K562 (cell line): Measurements from ENCODE around the gene CPT1C. TPM values are rescaled to one million over a fixed set of nuclear protein-coding genes. Genes with fewer than 3 reads are reported as not detected.

Experiments used
- ATAC-seq: fragments of 200-7000 bp; cut with Tn5 transposase; 3 replicates; pipeline ENCODE4 v1.9.1; 2020; ENCODE audit warnings: moderate library complexity
- BruUV-seq: library from RNA; stranded (reverse); fragments of 400-500 nt; replicated peaks from 2 replicates; lab custom pipeline; 2021; lab: Mats Ljungman, UMichigan
- CTCF ChIA-PET: fragments of 300-600 bp; formaldehyde crosslinking; extraction: SDS; loops from one replicate; lab custom pipeline; 2021; ENCODE audit warnings: low intra/inter-chr PET ratio; lab: Yijun Ruan, JAX
- POLR2A ChIA-PET: fragments of 300-600, 350-650 bp; sonication (Branson Sonifier 250); formaldehyde crosslinking; extraction: SDS; loops from one replicate; lab custom pipeline; 2021; ENCODE audit warnings: antibody characterized with exemption, inconsistent platforms; lab: Yijun Ruan, JAX
- DNase-seq, 4 experiments: peaks; one replicate each; pipeline versions ENCODE4 v3.0.0 to v3.0.0-alpha.2; 2011 to 2018; ENCODE audit warnings: low spot score in 3 of 4, mixed read lengths in 3 of 4; ENCODE audit errors: extremely low read depth in 1 of 4
- FAIRE-seq: peaks from 2 replicates; lab custom pipeline; 2011; peaks lifted over from hg19 to GRCh38; lab: Jason Lieb, UNC
- H2AFZ ChIP-seq: 2 replicates; pipeline ENCODE4 v1.6.0; 2011; ENCODE audit warnings: low read depth, low read length, control low read depth, inconsistent platforms
- H3K27ac ChIP-seq: fragments of 200-600 bp; 3 replicates; pipeline ENCODE4 v1.8.0; 2011; ENCODE audit warnings: low read depth, mild to moderate bottlenecking, control low read depth, inconsistent platforms, low read length, moderate library complexity, mixed read lengths; ENCODE audit errors: extremely low read depth
- H3K27me3 ChIP-seq, 2 experiments: fragments of 300-600 bp in 1 of 2; 2 replicates in 1 of 2; 3 replicates in 1 of 2; pipeline versions ENCODE4 v1.6.0 to v1.8.0; 2011; ENCODE audit warnings: inconsistent platforms in 2 of 2, low read length in 2 of 2, mild to moderate bottlenecking in 1 of 2, mixed read lengths in 1 of 2, moderate library complexity in 1 of 2; ENCODE audit not compliant: control insufficient read depth in 2 of 2, insufficient read depth in 2 of 2
- H3K36me3 ChIP-seq: fragments of 300-600 bp; 3 replicates; pipeline ENCODE4 v1.8.0; 2011; ENCODE audit warnings: mild to moderate bottlenecking, low read length, inconsistent platforms; ENCODE audit not compliant: control insufficient read depth, insufficient read depth
- H3K4me1 ChIP-seq, 2 experiments: fragments of 200-600 bp in 1 of 2; replicated peaks in 1 of 2; 2 replicates in 1 of 2; 3 replicates in 1 of 2; pipeline versions ENCODE4 v1.5.1 to v1.8.0; 2011; ENCODE audit warnings: inconsistent platforms in 2 of 2, low read length in 2 of 2, mild to moderate bottlenecking in 1 of 2, mixed read lengths in 1 of 2, moderate library complexity in 1 of 2; ENCODE audit not compliant: control insufficient read depth in 2 of 2, insufficient read depth in 2 of 2
- H3K4me2 ChIP-seq: 2 replicates; pipeline ENCODE4 v1.6.1; 2011; ENCODE audit warnings: low read length, control low read depth, inconsistent platforms, mixed read lengths; ENCODE audit not compliant: insufficient read depth
- H3K4me3 ChIP-seq: fragments of 200-600 bp; sonication (generic), shearing (Covaris generic); 2 replicates; pipeline ENCODE4 v1.5.1; 2016; ENCODE audit warnings: control low read depth, inconsistent platforms
- H3K79me2 ChIP-seq: fragments of 200-600 bp; 3 replicates; pipeline ENCODE4 v1.8.0; 2011; ENCODE audit warnings: low read length, inconsistent platforms; ENCODE audit not compliant: control insufficient read depth, insufficient read depth
- H3K9ac ChIP-seq, 2 experiments: 2 replicates each; pipeline versions ENCODE4 v1.6.0 to v1.6.1; 2011; ENCODE audit warnings: low read depth in 2 of 2, low read length in 2 of 2, control low read depth in 1 of 2, inconsistent platforms in 1 of 2, mild to moderate bottlenecking in 1 of 2, mixed read lengths in 1 of 2; ENCODE audit not compliant: insufficient read depth in 1 of 2
- H3K9me1 ChIP-seq: one replicate; pipeline ENCODE4 v1.6.0; 2011; ENCODE audit warnings: inconsistent platforms, mild to moderate bottlenecking, low read length, moderate library complexity; ENCODE audit not compliant: control insufficient read depth, insufficient read depth
- H3K9me3 ChIP-seq: replicated peaks from 2 replicates; pipeline ENCODE4 v1.5.1; 2011; ENCODE audit warnings: low read depth, low read length, inconsistent platforms; ENCODE audit not compliant: control insufficient read depth, insufficient read depth
- H4K20me1 ChIP-seq: replicated peaks from 2 replicates; pipeline ENCODE4 v1.6.1; 2011; ENCODE audit warnings: low read length, inconsistent platforms, mixed read lengths; ENCODE audit not compliant: control insufficient read depth, insufficient read depth
- BACH1 ChIP-seq: fragments of 200-800 bp; sonication (Bioruptor generic); IDR thresholded peaks from 2 replicates; pipeline ENCODE4 v1.6.1; 2016; ENCODE audit warnings: missing genetic modification characterization, missing compliant biosample characterization
- BMI1 ChIP-seq: fragments of 150-350 bp; IDR thresholded peaks from 2 replicates; pipeline ENCODE4 v1.6.1; 2014; ENCODE audit warnings: low read length
- CLOCK ChIP-seq: fragments of 250-450 bp; sonication (Bioruptor Pico); IDR thresholded peaks from 2 replicates; pipeline ENCODE4 v1.4.0; 2020; ENCODE audit warnings: mild to moderate bottlenecking, moderate library complexity, borderline replicate concordance
- MYBL2 ChIP-seq, 2 experiments: fragments of 450-650 bp in 1 of 2; sonication (generic) in 1 of 2; formaldehyde crosslinking in 1 of 2; IDR thresholded peaks; 2 replicates each; pipeline versions ENCODE4 v1.6.1 to v1.8.1; 2017 to 2022; ENCODE audit warnings: borderline replicate concordance in 1 of 2, inconsistent platforms in 1 of 2, low read depth in 1 of 2, mild to moderate bottlenecking in 1 of 2, missing genetic modification reagents in 1 of 2, moderate library complexity in 1 of 2
- NBN ChIP-seq: fragments of 450-650 bp; IDR thresholded peaks from 2 replicates; pipeline ENCODE4 v1.6.1; 2016; ENCODE audit warnings: low read depth, mild to moderate bottlenecking
- PRDM10 ChIP-seq: fragments of 450-650 bp; IDR thresholded peaks from 2 replicates; pipeline ENCODE4 v1.6.1; 2018; ENCODE audit not compliant: partially characterized antibody
- RBFOX2 ChIP-seq: fragments of 200-400 bp; formaldehyde crosslinking; IDR thresholded peaks from 2 replicates; pipeline ENCODE4 v1.6.1; 2017; ENCODE audit warnings: low read depth, mild to moderate bottlenecking, low read length, moderate library complexity
- TFAP4 ChIP-seq: sonication (generic); formaldehyde crosslinking; IDR thresholded peaks from 2 replicates; pipeline ENCODE4 v1.8.0; 2022; ENCODE audit warnings: missing genetic modification reagents, mild to moderate bottlenecking, moderate library complexity, borderline replicate concordance
- WGBS: fragments of 100-300 bp; shearing (Covaris generic); methylation state at CpG from one replicate; pipeline ENCODE4 v1.1.6; 2016; ENCODE audit warnings: low coverage, mixed read lengths; ENCODE audit not compliant: insufficient coverage; ENCODE audit errors: missing lambda C conversion rate; 5-methylcytosine and 5-hydroxymethylcytosine counted together
- in situ Hi-C: fragments of 300-500 bp; cut with MboI; formaldehyde crosslinking; loops from 4 replicates; pipeline ENCODE4 v1.15.0; 2018; ENCODE audit warnings: inconsistent platforms, mixed read lengths
- intact Hi-C: fragments of 100-400 bp; cut with micrococcal nuclease; formaldehyde crosslinking; loops from 2 replicates; pipeline ENCODE4 v1.14.2; 2022
- polyA plus RNA-seq, 8 experiments: library from polyadenylated mRNA; depleted of rRNA in 4 of 8; stranded (reverse) in 5 of 8; unstranded in 3 of 8; fragments of >200 nt; fragmentation: Nextera tagmentation in 2 of 8; fragmentation: Illumina TruSeq in 1 of 8; extraction: Ambion mirVana in 2 of 8; extraction: Trizol in 1 of 8; gene quantifications; 2 replicates each; pipeline versions ENCODE4 v1.2.1 to v1.2.3, GENCODE V29; 2011 to 2014; ENCODE audit warnings: inconsistent platforms in 1 of 8, missing spikeins in 1 of 8
- total RNA-seq, 7 experiments: library from RNA; depleted of rRNA in 6 of 7; stranded (reverse); fragments of >200 nt in 6 of 7; fragmentation: Illumina TruSeq in 2 of 7; extraction: Trizol in 2 of 7; gene quantifications; 2 replicates each; pipeline versions ENCODE4 v1.2.1 to v1.2.3, GENCODE V29; 2011 to 2021; ENCODE audit warnings: low replicate concordance in 1 of 7

CPT1C gene
- total and polyA plus RNA-seq, 9 of the 15 experiments (the other 6 are each of a cell fraction or from before 2014, with no cell fraction given) = 1.9 to 12.3 (median 3.0) TPM

- TF ChIP-seq BACH1 (tag) (no peak), NBN (no peak), CLOCK (CRISPR knock-in tag) (no peak), BMI1 (no peak)
- TF ChIP-seq, all 486 proteins: peak for 39
Observed at GRCh38 chr19:49677901-49678674, 12.8 kb upstream of the CPT1C start (continued).

- no peaks in the 10 kb centered on the region for H3K9me3 ChIP-seq
- in situ Hi-C loops (no loop called here), intact Hi-C loops (loop anchor here (1.0 to 5.0 kb wide), 4 partner anchors 88 to 188 kb away; partner anchors contain the start of genes AP2A1 and PNKP)
- H3K9ac ChIP-seq = peak overlapping the region; percentile 11 to 85; a peak in 3 of 4 replicates
- FAIRE-seq (no peak), DNase-seq (no peak), ATAC-seq (no peak)
- TF ChIP-seq TFAP4 (CRISPR knock-in tag) (peak; percentile 27; the same call in 1 of the 2 replicates), MYBL2 (IDR thresholded peaks at IDR 0.05; ENCODE audit: low read depth) (no peak), MYBL2 (CRISPR knock-in tag; IDR thresholded peaks at IDR 0.05; ENCODE audit: borderline replicate concordance) (no peak), PRDM10 (peak; percentile 65), RBFOX2 (0 out of 2 replicates have a peak, but pooled peaks have one; percentile 26)
- no peak overlapping the region for H2AFZ ChIP-seq
- peak overlapping the region; percentile 16; the same call in 1 of the 3 replicates for H3K27ac ChIP-seq
- peaks cover 52% of the 10 kb centered on the region for H3K79me2 ChIP-seq
- peaks cover 3% of the 10 kb centered on the region for H3K9me1 ChIP-seq
- BruUV-seq = no TSS peak
- peaks cover 50% of the 10 kb centered on the region for H3K36me3 ChIP-seq
- 26% methylated on average over 10 of the region's 12 CpGs for WGBS
- no peaks in the 10 kb centered on the region for H3K27me3 ChIP-seq
- H3K4me2 ChIP-seq = 0 out of 2 replicates have a peak overlapping the region, but pooled peaks have one; percentile 28
- POLR2A ChIA-PET = interaction anchor here (0.5 to 0.6 kb wide), 2 partner anchors 191 to 335 kb away, joined by 3 read pairs; no protein-coding TSS in a partner anchor
- peak overlapping the region; percentile 85; the same call in 1 of the 2 replicates for H3K4me3 ChIP-seq
- CTCF ChIA-PET = interaction anchor here (1.2 to 1.7 kb wide), 3 partner anchors 82 to 205 kb away, joined by 4 to 5 read pairs (median 5); partner anchors contain the start of gene FLT3LG
- peaks cover 19% of the 10 kb centered on the region for H4K20me1 ChIP-seq
- H3K4me1 ChIP-seq = peaks cover 27 to 50% of the 10 kb centered on the region in 2 experiments
Observed at GRCh38 chr19:49678985-49679770, 11.7 kb upstream of the CPT1C start.
